Osteocyte (in vitro differentiated cells): Measurements from ENCODE around the gene SNTG2. TPM values are rescaled to one million over a fixed set of nuclear protein-coding genes. Genes with fewer than 3 reads are reported as not detected.

ENCODE experiments used
- DNase-seq: peaks from one replicate; pipeline ENCODE4 v3.0.0; 2021; ENCODE audit warnings: mixed read lengths; ENCODE audit not compliant: unreplicated experiment; ENCODE audit errors: extremely low spot score
- H3K27ac Mint-ChIP-seq: one replicate; pipeline ENCODE4 v1.8.0; 2021; ENCODE audit warnings: mild to moderate bottlenecking, mixed read lengths; ENCODE audit not compliant: unreplicated experiment
- H3K27me3 Mint-ChIP-seq: one replicate; pipeline ENCODE4 v1.8.0; 2021; ENCODE audit warnings: mixed read lengths; ENCODE audit not compliant: unreplicated experiment
- H3K36me3 Mint-ChIP-seq: one replicate; pipeline ENCODE4 v1.8.0; 2021; ENCODE audit warnings: mixed read lengths; ENCODE audit not compliant: unreplicated experiment
- H3K4me1 Mint-ChIP-seq: one replicate; pipeline ENCODE4 v1.8.0; 2021; ENCODE audit warnings: mixed read lengths; ENCODE audit not compliant: unreplicated experiment
- H3K4me3 Mint-ChIP-seq: one replicate; pipeline ENCODE4 v1.8.0; 2021; ENCODE audit warnings: mild to moderate bottlenecking, moderate library complexity, mixed read lengths; ENCODE audit not compliant: unreplicated experiment
- H3K9me3 Mint-ChIP-seq: one replicate; pipeline ENCODE4 v1.8.0; 2021; ENCODE audit warnings: mixed read lengths; ENCODE audit not compliant: unreplicated experiment
- CTCF ChIP-seq: fragments of 200-600 bp; sonication (generic); IDR thresholded peaks from 2 replicates; pipeline ENCODE4 v1.5.0; 2021; ENCODE audit warnings: antibody characterized with exemption, mild to moderate bottlenecking, moderate library complexity
- total RNA-seq: library from RNA; stranded (reverse); gene quantifications from 2 replicates; pipeline ENCODE4 v1.2.1, GENCODE V29; 2021

SNTG2 gene
- total RNA-seq, 1 donor from 2014 or later, result not detected

GRCh38 chr2:1170241-1170640 lies 219.6 kb downstream of the SNTG2 start:
- Mint-ChIP-seq H3K36me3 (no peaks in the 10 kb centered on the region), H3K27me3 (peaks cover 3% of the 10 kb centered on the region), H3K27ac (no peak overlapping the region), H3K4me3 (peak overlapping the region; percentile 35), H3K9me3 (no peaks in the 10 kb centered on the region), H3K4me1 (peaks cover 13% of the 10 kb centered on the region)
- no peak for DNase-seq
- TF ChIP-seq CTCF, result no peak

- no peak for DNase-seq
- H3K27me3 Mint-ChIP-seq, result peaks cover 4% of the 10 kb centered on the region
- H3K27ac Mint-ChIP-seq, result no peak overlapping the region
- no peak for TF ChIP-seq CTCF
- peak overlapping the region; percentile 35 for H3K4me3 Mint-ChIP-seq
- no peaks in the 10 kb centered on the region for H3K9me3 Mint-ChIP-seq
- peaks cover 13% of the 10 kb centered on the region for H3K4me1 Mint-ChIP-seq
- H3K36me3 Mint-ChIP-seq, result no peaks in the 10 kb centered on the region
These were observed 220.1 kb downstream of the SNTG2 start for GRCh38 chr2:1170711-1171110.

GRCh38 chr2:1173528-1173927 lies 222.9 kb downstream of the SNTG2 start:
- no peak overlapping the region for H3K27ac Mint-ChIP-seq
- no peak overlapping the region for H3K4me3 Mint-ChIP-seq
- H3K27me3 Mint-ChIP-seq, result peaks cover 4% of the 10 kb centered on the region
- TF ChIP-seq CTCF, result no peak
- H3K4me1 Mint-ChIP-seq, result peaks cover 13% of the 10 kb centered on the region
- no peaks in the 10 kb centered on the region for H3K36me3 Mint-ChIP-seq
- DNase-seq, result no peak
- H3K9me3 Mint-ChIP-seq, result no peaks in the 10 kb centered on the region

- DNase-seq, result no peak
- H3K4me3 Mint-ChIP-seq, result no peak overlapping the region
- no peak for TF ChIP-seq CTCF
- H3K27me3 Mint-ChIP-seq, result no peaks in the 10 kb centered on the region
- H3K4me1 Mint-ChIP-seq, result no peaks in the 10 kb centered on the region
- H3K9me3 Mint-ChIP-seq, result peaks cover 5% of the 10 kb centered on the region
- H3K27ac Mint-ChIP-seq, result no peak overlapping the region
- H3K36me3 Mint-ChIP-seq, result no peaks in the 10 kb centered on the region
These were observed 231.2 kb downstream of the SNTG2 start for GRCh38 chr2:1181893-1182292.

- no peak for DNase-seq
- H3K4me1 Mint-ChIP-seq, result no peaks in the 10 kb centered on the region
- H3K27me3 Mint-ChIP-seq, result no peaks in the 10 kb centered on the region
- H3K9me3 Mint-ChIP-seq, result peaks cover 5% of the 10 kb centered on the region
- no peak overlapping the region for H3K27ac Mint-ChIP-seq
- TF ChIP-seq CTCF, result no peak
- H3K36me3 Mint-ChIP-seq, result no peaks in the 10 kb centered on the region
- H3K4me3 Mint-ChIP-seq, result no peak overlapping the region
These were observed 232.7 kb downstream of the SNTG2 start for GRCh38 chr2:1183300-1183699.
